Activated naive CD4-positive, alpha-beta T cell treated with anti-CD3 and anti-CD28 coated beads, Interleukin-2, amount 10 ng/mL, durations not matched to agents 7 days and 5 days (primary cell): ENCODE results near the gene CYP51A1.
"Not testable (repeated sequence)": the region's sequence is repeated elsewhere in the genome, so short reads cannot be mapped to it uniquely, and the experiment has no call there.

Experiments
- CTCF ChIA-PET: fragments of 350-600 bp; sonication (Branson Sonifier 250); formaldehyde crosslinking; loops from one replicate; lab custom pipeline; 2021; ENCODE audit warnings: antibody characterized with exemption; lab: Charles Lee
- DNase-seq: peaks from one replicate; pipeline ENCODE4 v3.0.0-alpha.2; 2020
- H3K27ac Mint-ChIP-seq: one replicate; pipeline ENCODE4 v1.8.0; 2021; ENCODE audit warnings: mild to moderate bottlenecking, moderate library complexity, mixed read lengths
- H3K27me3 Mint-ChIP-seq: one replicate; pipeline ENCODE4 v1.8.0; 2021; ENCODE audit warnings: mild to moderate bottlenecking, mixed read lengths
- H3K36me3 Mint-ChIP-seq: one replicate; pipeline ENCODE4 v1.8.0; 2021; ENCODE audit warnings: mixed read lengths
- H3K4me1 Mint-ChIP-seq: one replicate; pipeline ENCODE4 v1.8.0; 2021; ENCODE audit warnings: mixed read lengths
- H3K4me3 Mint-ChIP-seq: one replicate; pipeline ENCODE4 v1.8.0; 2021; ENCODE audit warnings: mild to moderate bottlenecking, moderate library complexity, mixed read lengths
- H3K9me3 Mint-ChIP-seq: one replicate; pipeline ENCODE4 v1.8.0; 2021; ENCODE audit warnings: mixed read lengths

The CYP51A1 gene

DNA sequence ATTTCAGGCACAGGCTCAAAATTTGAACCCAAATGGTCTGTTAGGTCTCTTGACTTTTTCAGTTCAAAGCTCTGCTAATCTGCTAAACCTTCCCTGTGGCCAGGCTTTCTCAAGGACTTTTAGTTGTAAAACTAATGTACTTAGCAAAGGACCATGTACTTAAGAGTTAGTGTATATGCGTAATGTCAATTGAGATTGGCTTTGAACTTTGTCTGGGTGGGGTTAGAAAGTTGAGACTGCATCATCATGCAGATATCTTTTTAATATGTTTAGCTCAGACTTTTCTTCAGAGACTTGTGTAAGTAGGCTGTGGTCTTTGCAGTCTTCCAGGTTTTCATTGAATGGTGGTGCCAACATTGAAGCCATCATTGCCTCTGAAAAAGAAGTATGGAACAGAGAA is 33.7 kb downstream of the CYP51A1 start:
- Mint-ChIP-seq H3K27ac (no peak overlapping the region), H3K4me1 (no peaks in the 10 kb centered on the region), H3K4me3 (no peak overlapping the region), H3K36me3 (peaks cover 37% of the 10 kb centered on the region), H3K9me3 (no peaks in the 10 kb centered on the region), H3K27me3 (no peaks in the 10 kb centered on the region)
- no peak for DNase-seq
- CTCF ChIA-PET = interaction anchor here (1.0 kb wide), 1 partner anchor 271 kb away, joined by 3 read pairs; no protein-coding TSS in a partner anchor

DNA sequence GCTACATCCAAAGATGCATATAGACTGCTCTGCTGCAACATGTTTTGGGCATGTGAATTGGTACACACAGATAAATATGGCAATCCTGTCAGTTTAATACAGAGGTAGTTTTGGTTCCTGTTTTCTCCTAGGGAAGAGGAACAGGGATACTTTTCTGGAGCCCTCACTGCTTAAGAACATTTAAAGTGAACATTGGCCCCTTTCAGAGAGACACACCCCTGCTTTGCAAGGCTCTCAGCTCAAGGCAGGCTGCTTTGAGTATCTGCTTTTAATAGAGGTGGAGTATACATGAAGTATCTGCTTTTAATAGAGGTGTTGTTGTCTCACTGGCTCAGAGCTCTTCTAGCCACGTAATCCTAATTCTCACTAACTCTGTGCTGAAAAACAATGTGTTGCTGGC is 38.9 kb downstream of the CYP51A1 start:
- Mint-ChIP-seq H3K4me3 (no peak overlapping the region), H3K36me3 (peaks cover 36% of the 10 kb centered on the region), H3K27ac (no peak overlapping the region), H3K4me1 (no peaks in the 10 kb centered on the region), H3K9me3 (no peaks in the 10 kb centered on the region), H3K27me3 (no peaks in the 10 kb centered on the region)
- CTCF ChIA-PET = no interaction called here
- no peak for DNase-seq

- Mint-ChIP-seq H3K27ac (no peak overlapping the region), H3K4me3 (no peak overlapping the region), H3K9me3 (no peaks in the 10 kb centered on the region), H3K4me1 (no peaks in the 10 kb centered on the region), H3K36me3 (peaks cover 35% of the 10 kb centered on the region), H3K27me3 (no peaks in the 10 kb centered on the region)
- CTCF ChIA-PET = interaction anchor here (0.6 kb wide), 1 partner anchor 212 kb away, joined by 4 read pairs; no protein-coding TSS in a partner anchor
- no peak for DNase-seq
Observed at GRCh38 chr7:92092210-92092609, 42.1 kb downstream of the CYP51A1 start.

DNA sequence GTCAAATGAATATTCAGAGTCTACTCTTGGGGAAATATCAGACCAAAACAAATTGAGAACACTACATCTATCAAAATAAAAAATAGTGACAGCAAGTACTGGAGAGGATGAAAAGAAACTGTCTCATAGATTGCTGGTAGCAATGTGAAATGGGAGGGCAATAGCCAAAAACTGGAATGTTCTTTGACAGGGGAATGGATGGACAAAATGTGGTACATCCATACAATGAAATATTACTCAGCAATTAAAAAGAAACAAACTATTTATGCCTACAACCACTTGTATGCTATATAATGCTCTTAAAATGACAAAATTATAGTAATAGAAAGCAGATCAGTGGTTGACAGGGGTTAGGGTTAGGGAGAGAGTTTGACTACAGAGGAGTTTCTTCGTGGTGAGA is 46.0 kb downstream of the CYP51A1 start:
- H3K4me1 Mint-ChIP-seq = no peaks in the 10 kb centered on the region
- no peak overlapping the region for H3K4me3 Mint-ChIP-seq
- no peaks in the 10 kb centered on the region for H3K9me3 Mint-ChIP-seq
- peaks cover 50% of the 10 kb centered on the region for H3K36me3 Mint-ChIP-seq
- CTCF ChIA-PET = no interaction called here
- no peak for DNase-seq
- no peaks in the 10 kb centered on the region for H3K27me3 Mint-ChIP-seq
- H3K27ac Mint-ChIP-seq = no peak overlapping the region

- H3K9me3 Mint-ChIP-seq, H3K27me3 Mint-ChIP-seq, H3K27ac Mint-ChIP-seq, CTCF ChIA-PET, DNase-seq, H3K4me3 Mint-ChIP-seq, H3K4me1 Mint-ChIP-seq: not testable (repeated sequence)
- H3K36me3 Mint-ChIP-seq = peaks cover 40% of the 10 kb centered on the region
Observed at GRCh38 chr7:92083922-92084321, 50.4 kb downstream of the CYP51A1 start.

DNA sequence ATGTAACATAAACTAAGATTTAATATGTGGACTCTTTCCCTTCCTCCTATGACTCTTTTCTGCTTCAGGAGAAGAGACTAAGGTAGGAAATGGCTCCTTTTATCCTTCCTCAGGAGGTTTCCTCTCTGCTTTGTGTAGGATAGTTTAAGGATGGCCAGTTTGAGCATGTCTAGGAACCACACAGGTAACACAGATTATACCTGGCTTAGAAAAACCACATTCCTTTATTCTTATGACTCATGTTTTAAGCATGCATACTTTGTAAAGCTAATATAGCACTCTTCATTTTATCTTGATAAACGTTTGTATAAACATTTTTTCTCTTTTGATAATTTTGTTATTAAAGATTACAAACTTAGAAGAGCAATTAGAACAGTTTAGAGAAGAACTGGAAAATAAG is 57.8 kb downstream of the CYP51A1 start:
- Mint-ChIP-seq H3K36me3 (peaks cover 19% of the 10 kb centered on the region), H3K27me3 (no peaks in the 10 kb centered on the region), H3K9me3 (no peaks in the 10 kb centered on the region), H3K27ac (no peak overlapping the region), H3K4me3 (no peak overlapping the region), H3K4me1 (no peaks in the 10 kb centered on the region)
- CTCF ChIA-PET = no interaction called here
- DNase-seq = no peak

- H3K27ac Mint-ChIP-seq = no peak overlapping the region
- no peak overlapping the region for H3K4me3 Mint-ChIP-seq
- peaks cover 22% of the 10 kb centered on the region for H3K36me3 Mint-ChIP-seq
- H3K4me1 Mint-ChIP-seq = no peaks in the 10 kb centered on the region
- CTCF ChIA-PET = no interaction called here
- H3K9me3 Mint-ChIP-seq = no peaks in the 10 kb centered on the region
- DNase-seq = no peak
- H3K27me3 Mint-ChIP-seq = no peaks in the 10 kb centered on the region
Observed at GRCh38 chr7:92075455-92076158, 58.7 kb downstream of the CYP51A1 start.

DNA sequence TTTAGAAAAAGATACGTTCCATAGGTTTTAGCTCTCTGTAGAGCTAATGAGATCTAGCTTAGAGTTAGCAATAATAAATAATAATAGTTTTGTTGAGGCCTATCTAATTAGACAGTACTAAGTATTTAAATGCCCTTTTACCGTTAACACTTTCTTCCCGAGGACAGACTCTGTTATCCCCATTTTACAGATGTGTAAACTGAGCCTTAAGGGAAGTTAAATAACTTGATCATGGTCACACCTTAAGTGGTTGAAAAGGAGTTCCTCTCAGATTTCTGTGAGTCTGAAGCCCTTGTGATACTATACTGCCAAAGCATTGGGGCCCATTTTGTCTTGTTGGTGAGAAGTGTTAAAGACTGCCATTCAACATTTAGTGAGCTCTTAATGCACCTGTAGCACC is 61.6 kb downstream of the CYP51A1 start:
- no peaks in the 10 kb centered on the region for H3K27me3 Mint-ChIP-seq
- H3K27ac Mint-ChIP-seq = no peak overlapping the region
- CTCF ChIA-PET = no interaction called here
- no peak for DNase-seq
- peaks cover 30% of the 10 kb centered on the region for H3K36me3 Mint-ChIP-seq
- H3K9me3 Mint-ChIP-seq = no peaks in the 10 kb centered on the region
- no peaks in the 10 kb centered on the region for H3K4me1 Mint-ChIP-seq
- no peak overlapping the region for H3K4me3 Mint-ChIP-seq

DNA sequence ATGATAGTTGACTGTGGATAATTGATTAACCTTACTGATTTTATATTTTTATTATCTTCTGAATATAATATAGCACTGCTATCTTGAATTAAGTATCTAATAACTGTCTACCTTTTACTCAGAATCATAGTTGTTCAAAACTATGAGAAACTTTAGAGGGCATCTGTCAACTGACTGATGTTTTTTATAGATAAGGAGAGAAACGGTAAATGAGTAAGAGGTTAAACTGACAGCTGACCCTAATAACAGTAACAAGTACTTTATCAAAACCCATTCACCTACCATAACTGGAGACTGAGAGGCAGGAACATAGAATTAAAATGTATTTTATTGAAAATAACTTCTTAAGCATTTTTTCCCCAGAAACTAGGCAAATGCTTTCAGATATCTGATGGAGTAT is 62.2 kb downstream of the CYP51A1 start:
- no peak overlapping the region for H3K4me3 Mint-ChIP-seq
- H3K27ac Mint-ChIP-seq = no peak overlapping the region

DNA sequence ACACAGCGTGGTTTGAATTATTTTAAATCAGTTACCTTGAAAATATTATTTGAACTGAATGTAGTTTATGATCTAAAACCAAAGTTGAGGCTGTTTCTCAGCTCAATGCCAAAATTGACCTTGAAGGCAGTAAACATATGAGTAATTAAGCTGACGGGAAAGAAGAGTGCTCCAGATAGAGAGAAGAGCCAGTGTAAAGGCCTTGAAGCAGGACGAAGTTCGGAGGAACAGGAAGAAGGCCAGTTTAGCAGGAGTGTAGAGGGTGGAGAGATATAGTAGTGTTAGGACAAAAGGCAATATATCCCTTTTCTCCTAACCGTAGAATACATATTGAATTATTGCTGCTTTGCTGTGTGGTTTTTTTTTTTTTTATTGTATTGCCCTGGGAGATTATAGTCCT is 63.2 kb downstream of the CYP51A1 start:
- DNase-seq = no peak
- CTCF ChIA-PET = no interaction called here
- H3K36me3 Mint-ChIP-seq = peaks cover 36% of the 10 kb centered on the region
- H3K4me3 Mint-ChIP-seq = no peak overlapping the region
- H3K9me3 Mint-ChIP-seq = no peaks in the 10 kb centered on the region
- H3K27ac Mint-ChIP-seq = no peak overlapping the region
- H3K4me1 Mint-ChIP-seq = no peaks in the 10 kb centered on the region
- H3K27me3 Mint-ChIP-seq = no peaks in the 10 kb centered on the region

More for the DNA sequence above, 62.2 kb downstream of the CYP51A1 start:
- Mint-ChIP-seq H3K9me3 (no peaks in the 10 kb centered on the region), H3K27me3 (no peaks in the 10 kb centered on the region), H3K4me1 (no peaks in the 10 kb centered on the region), H3K36me3 (peaks cover 31% of the 10 kb centered on the region)
- DNase-seq = no peak
- CTCF ChIA-PET = no interaction called here

- DNase-seq = no peak
- CTCF ChIA-PET = no interaction called here
- Mint-ChIP-seq H3K4me3 (no peak overlapping the region), H3K4me1 (no peaks in the 10 kb centered on the region), H3K36me3 (peaks cover 27% of the 10 kb centered on the region), H3K27ac (no peak overlapping the region), H3K27me3 (no peaks in the 10 kb centered on the region), H3K9me3 (no peaks in the 10 kb centered on the region)
Observed at GRCh38 chr7:92064438-92065029, 69.7 kb downstream of the CYP51A1 start.
